Thyroid gland (tissue), 4 donors: ENCODE data around the gene COG2. TPM values are rescaled to one million over a fixed set of nuclear protein-coding genes. Genes with fewer than 3 reads are reported as not detected.

Source experiments
- DNase-seq, 2 donors: peaks; one replicate each; pipeline ENCODE4 v3.0.0-alpha.2; 2019
- H3K27ac ChIP-seq, 3 donors: fragments of 200-600 bp; sonication (generic); 1 replicate in 2 of 3; 2 replicates in 1 of 3; pipeline ENCODE4 v1.5.1; 2016 to 2019; ENCODE audit warnings: mild to moderate bottlenecking in 1 of 3, moderate library complexity in 1 of 3
- H3K27me3 ChIP-seq: fragments of 200-600 bp; sonication (generic); one replicate; pipeline ENCODE4 v1.5.1; 2019
- H3K36me3 ChIP-seq, 2 donors: fragments of 200-600 bp; sonication (generic); one replicate each; pipeline ENCODE4 v1.5.1; 2016 to 2019
- H3K4me1 ChIP-seq, 2 donors: fragments of 200-600 bp; sonication (generic); one replicate each; pipeline ENCODE4 v1.5.1; 2017 to 2019
- H3K4me3 ChIP-seq, 3 donors: fragments of 200-600 bp; sonication (generic); replicated peaks in 1 of 3; 1 replicate in 2 of 3; 2 replicates in 1 of 3; pipeline ENCODE4 v1.5.1; 2016; ENCODE audit warnings: mild to moderate bottlenecking in 1 of 3
- H3K9me3 ChIP-seq: fragments of 200-600 bp; sonication (generic); one replicate; pipeline ENCODE4 v1.5.1; 2017
- POLR2A ChIP-seq, 2 donors: fragments of 450-650 bp; IDR thresholded peaks; one replicate each; pipeline ENCODE4 v1.6.1; 2017; ENCODE audit warnings: antibody characterized with exemption in 2 of 2, mild to moderate bottlenecking in 2 of 2, moderate library complexity in 1 of 2
- WGBS, 2 donors: methylation state at CpG; one replicate each; pipeline ENCODE4 v1.1.5; 2017; 5-methylcytosine and 5-hydroxymethylcytosine counted together
- intact Hi-C: fragments of 100-400 bp; cut with DNase I; formaldehyde crosslinking; loops from one replicate; pipeline ENCODE4 v1.15.1; 2023
- total RNA-seq, 4 donors: library from RNA; depleted of rRNA; stranded (reverse); fragments of >200 nt; gene quantifications; one replicate each; pipeline ENCODE4 v1.2.3, GENCODE V29; 2016
- TF ChIP-seq, protein P1 (sequence below), 6 experiments: fragments of 200-600 bp in 3 of 6; fragments of 450-650 bp in 3 of 6; sonication (generic) in 3 of 6; IDR thresholded peaks; one replicate each; pipeline ENCODE4 v1.5.1; 2016 to 2019; ENCODE audit warnings: antibody characterized with exemption in 6 of 6, mild to moderate bottlenecking in 2 of 6, inconsistent platforms in 1 of 6, moderate library complexity in 1 of 6

COG2 gene
- total RNA-seq, 4 donors from 2014 or later = 36.3 to 48.1 (median 37.5) TPM

GRCh38 chr1:230684146-230684545, 41.9 kb downstream of the COG2 start:
- no peak for DNase-seq
- Histone ChIP-seq H3K27ac (no peak overlapping the region), H3K9me3 (no peaks in the 10 kb centered on the region), H3K4me3 (no peak overlapping the region), H3K4me1 (peaks cover 7 to 16% of the 10 kb centered on the region in 2 donors), H3K27me3 (no peaks in the 10 kb centered on the region), H3K36me3 (peaks cover 32 to 54% of the 10 kb centered on the region in 2 donors)
- WGBS, 2 donors = 100% methylated on average over 2 of the region's 2 CpGs
- intact Hi-C loops = no loop called here
- TF ChIP-seq, protein P1, sequence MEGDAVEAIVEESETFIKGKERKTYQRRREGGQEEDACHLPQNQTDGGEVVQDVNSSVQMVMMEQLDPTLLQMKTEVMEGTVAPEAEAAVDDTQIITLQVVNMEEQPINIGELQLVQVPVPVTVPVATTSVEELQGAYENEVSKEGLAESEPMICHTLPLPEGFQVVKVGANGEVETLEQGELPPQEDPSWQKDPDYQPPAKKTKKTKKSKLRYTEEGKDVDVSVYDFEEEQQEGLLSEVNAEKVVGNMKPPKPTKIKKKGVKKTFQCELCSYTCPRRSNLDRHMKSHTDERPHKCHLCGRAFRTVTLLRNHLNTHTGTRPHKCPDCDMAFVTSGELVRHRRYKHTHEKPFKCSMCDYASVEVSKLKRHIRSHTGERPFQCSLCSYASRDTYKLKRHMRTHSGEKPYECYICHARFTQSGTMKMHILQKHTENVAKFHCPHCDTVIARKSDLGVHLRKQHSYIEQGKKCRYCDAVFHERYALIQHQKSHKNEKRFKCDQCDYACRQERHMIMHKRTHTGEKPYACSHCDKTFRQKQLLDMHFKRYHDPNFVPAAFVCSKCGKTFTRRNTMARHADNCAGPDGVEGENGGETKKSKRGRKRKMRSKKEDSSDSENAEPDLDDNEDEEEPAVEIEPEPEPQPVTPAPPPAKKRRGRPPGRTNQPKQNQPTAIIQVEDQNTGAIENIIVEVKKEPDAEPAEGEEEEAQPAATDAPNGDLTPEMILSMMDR (IDR thresholded peaks at IDR 0.05) = no peak
- TF ChIP-seq POLR2A (IDR thresholded peaks at IDR 0.05) = no peak

DNA sequence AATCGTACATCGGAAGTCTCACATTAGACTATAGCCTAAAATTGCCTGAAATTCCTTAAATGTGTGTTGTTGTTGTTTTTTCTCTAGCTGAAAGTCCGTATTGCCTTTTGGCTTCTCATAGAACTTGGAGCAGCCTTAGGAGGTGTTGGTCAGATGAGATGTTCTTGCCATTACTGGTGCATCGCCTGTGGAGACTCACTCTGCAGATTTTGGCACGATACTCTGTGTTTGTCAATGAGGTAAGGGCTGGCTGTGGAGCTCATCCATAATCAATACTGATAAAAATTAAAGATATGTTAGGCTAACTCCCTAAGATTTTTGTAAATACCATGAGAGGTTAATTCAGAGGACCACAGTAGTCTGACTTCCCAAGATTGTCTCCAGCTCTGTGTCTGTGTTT, 42.7 kb downstream of the COG2 start:
- intact Hi-C loops = no loop called here
- DNase-seq = no peak
- no peaks in the 10 kb centered on the region for H3K9me3 ChIP-seq
- H3K4me3 ChIP-seq = no peak overlapping the region
- H3K36me3 ChIP-seq = peaks cover 29 to 54% of the 10 kb centered on the region in 2 donors
- no peak for TF ChIP-seq POLR2A (IDR thresholded peaks at IDR 0.05)
- H3K4me1 ChIP-seq = peaks cover 7 to 16% of the 10 kb centered on the region in 2 donors
- no peaks in the 10 kb centered on the region for H3K27me3 ChIP-seq
- 96 to 97% methylated on average over 5 of the region's 5 CpGs for WGBS, 2 donors
- H3K27ac ChIP-seq = no peak overlapping the region

- WGBS, 2 donors = 88 to 89% methylated on average over 5 of the region's 5 CpGs
- Histone ChIP-seq H3K36me3 (peaks cover 39 to 67% of the 10 kb centered on the region in 2 donors), H3K9me3 (no peaks in the 10 kb centered on the region), H3K27ac (no peak overlapping the region), H3K4me3 (no peak overlapping the region), H3K4me1 (peaks cover 7 to 12% of the 10 kb centered on the region in 2 donors), H3K27me3 (no peaks in the 10 kb centered on the region)
- no peak for DNase-seq
- intact Hi-C loops = no loop called here
- TF ChIP-seq, protein P1 (IDR thresholded peaks at IDR 0.05) = no peak
- TF ChIP-seq POLR2A (IDR thresholded peaks at IDR 0.05) = no peak
Observed at GRCh38 chr1:230686747-230687146, 44.5 kb downstream of the COG2 start.

- DNase-seq = no peak
Observed at GRCh38 chr1:230690101-230690500, 47.8 kb downstream of the COG2 start.

DNA sequence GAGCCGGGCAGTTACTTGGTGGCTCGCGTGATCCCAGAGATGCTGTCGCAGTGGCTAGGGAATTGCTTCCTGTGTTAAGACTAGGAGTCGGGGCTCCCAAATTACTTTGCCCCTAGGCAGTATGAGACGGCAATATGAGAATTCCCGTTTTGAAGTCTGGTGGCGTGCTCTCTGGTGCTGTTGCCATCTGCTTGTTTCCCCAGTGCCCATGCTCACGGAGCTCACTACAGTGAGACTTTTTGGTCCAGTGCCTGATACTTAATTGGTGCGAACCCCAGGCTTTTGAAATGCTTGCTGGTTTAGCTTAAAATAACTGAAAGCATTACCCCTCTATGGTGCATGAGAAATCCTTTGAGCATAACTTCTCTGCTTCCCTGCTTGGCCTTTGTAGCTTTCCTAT, 49.3 kb downstream of the COG2 start:
- WGBS, 2 donors = 92 to 100% methylated on average over 4 to 10 of the region's 10 CpGs
- Histone ChIP-seq H3K4me1 (no peaks in the 10 kb centered on the region), H3K9me3 (no peaks in the 10 kb centered on the region), H3K36me3 (peaks cover 37 to 70% of the 10 kb centered on the region in 2 donors), H3K27me3 (no peaks in the 10 kb centered on the region), H3K27ac (no peak overlapping the region), H3K4me3 (no peak overlapping the region)
- DNase-seq = no peak
- TF ChIP-seq POLR2A (IDR thresholded peaks at IDR 0.05) = no peak
- TF ChIP-seq, protein P1 (IDR thresholded peaks at IDR 0.05) = no peak
- intact Hi-C loops = no loop called here

More at GRCh38 chr1:230690101-230690500, 47.8 kb downstream of the COG2 start:
- Histone ChIP-seq H3K27ac (no peak overlapping the region), H3K36me3 (peaks cover 50 to 83% of the 10 kb centered on the region in 2 donors), H3K4me3 (no peak overlapping the region), H3K9me3 (no peaks in the 10 kb centered on the region), H3K4me1 (no peaks in the 10 kb centered on the region), H3K27me3 (no peaks in the 10 kb centered on the region)
- TF ChIP-seq POLR2A (IDR thresholded peaks at IDR 0.05) = no peak
- TF ChIP-seq, protein P1 (IDR thresholded peaks at IDR 0.05) = no peak
- intact Hi-C loops = no loop called here
- WGBS, 2 donors = 86 to 93% methylated on average over 9 of the region's 9 CpGs

GRCh38 chr1:230693221-230693620, 50.9 kb downstream of the COG2 start:
- Histone ChIP-seq H3K36me3 (peaks cover 35 to 56% of the 10 kb centered on the region in 2 donors), H3K4me3 (no peak overlapping the region), H3K9me3 (no peaks in the 10 kb centered on the region), H3K27me3 (no peaks in the 10 kb centered on the region), H3K27ac (no peak overlapping the region), H3K4me1 (no peaks in the 10 kb centered on the region)
- TF ChIP-seq POLR2A (IDR thresholded peaks at IDR 0.05) = no peak
- TF ChIP-seq, protein P1 (IDR thresholded peaks at IDR 0.05) = no peak
- intact Hi-C loops = no loop called here
- 82 to 83% methylated on average over 6 of the region's 6 CpGs for whole genome bisulfite sequencing, 2 donors
- no peak for DNase-seq
